Right hindlimb (tissue), 1 donor: Measurements from ENCODE around the gene CRKL.
"Not testable (repeated sequence)": the region's sequence is repeated elsewhere in the genome, so short reads cannot be mapped to it uniquely, and the experiment has no call there.

ENCODE experiments used
- DNase-seq: peaks from one replicate; pipeline ENCODE4 v3.0.0-alpha.2; 2018

CRKL gene

DNA sequence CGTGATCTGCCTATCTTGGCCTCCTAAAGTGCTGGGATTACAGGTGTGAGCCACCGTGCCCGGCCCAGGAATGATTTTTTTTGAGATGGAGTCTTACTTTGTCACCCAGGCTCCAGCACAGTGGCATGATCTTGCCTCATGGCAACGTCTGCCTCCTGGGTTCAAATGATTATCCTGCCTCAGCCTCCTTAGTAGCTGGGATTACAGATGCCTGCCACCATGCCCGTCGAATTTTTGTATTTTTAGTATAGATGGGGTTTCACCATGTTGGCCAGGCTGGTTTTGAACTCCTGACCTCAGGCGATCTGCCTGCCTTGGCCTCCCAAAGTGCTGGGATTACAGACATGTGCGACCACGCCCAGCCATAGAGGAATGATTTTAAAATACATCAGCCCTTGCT, 17.8 kb downstream of the CRKL start:
- DNase-seq = not testable (repeated sequence)

DNA sequence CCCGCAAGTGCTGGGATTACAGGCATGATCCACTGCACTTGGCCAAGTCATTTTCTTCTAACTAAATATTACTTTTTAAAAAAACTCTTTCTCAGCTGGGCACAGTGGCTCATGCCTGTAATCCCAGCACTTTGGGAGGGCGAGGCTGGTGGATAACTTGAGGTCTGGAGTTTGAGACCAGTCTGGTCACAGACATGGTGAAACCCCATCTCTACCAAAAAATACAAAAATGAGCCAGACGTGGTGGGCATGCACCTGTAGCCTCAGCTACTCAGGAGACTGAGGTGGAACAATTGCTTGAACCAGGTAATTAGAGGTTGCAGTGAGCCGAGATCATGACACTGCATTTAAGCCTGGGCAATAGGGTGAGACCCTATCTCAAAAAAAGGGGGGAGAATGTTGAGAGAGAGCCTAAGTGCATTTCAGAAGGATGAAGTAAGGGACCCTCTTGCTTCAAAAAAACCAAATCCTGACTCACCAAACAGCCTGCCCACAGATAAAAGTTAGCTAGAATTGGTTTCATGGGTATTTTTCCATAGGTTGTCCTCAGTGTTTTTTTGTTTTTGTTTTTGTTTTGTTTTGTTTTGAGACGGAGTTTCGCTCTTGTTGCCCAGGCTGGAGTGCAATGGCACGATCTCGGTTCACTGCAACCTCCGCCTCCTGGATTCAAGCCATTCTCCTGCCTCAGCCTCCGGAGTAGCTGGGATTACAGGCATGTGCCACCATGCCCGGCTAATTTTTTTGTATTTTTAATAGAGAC, 18.8 kb downstream of the CRKL start:
- not testable (repeated sequence) for DNase-seq

DNA sequence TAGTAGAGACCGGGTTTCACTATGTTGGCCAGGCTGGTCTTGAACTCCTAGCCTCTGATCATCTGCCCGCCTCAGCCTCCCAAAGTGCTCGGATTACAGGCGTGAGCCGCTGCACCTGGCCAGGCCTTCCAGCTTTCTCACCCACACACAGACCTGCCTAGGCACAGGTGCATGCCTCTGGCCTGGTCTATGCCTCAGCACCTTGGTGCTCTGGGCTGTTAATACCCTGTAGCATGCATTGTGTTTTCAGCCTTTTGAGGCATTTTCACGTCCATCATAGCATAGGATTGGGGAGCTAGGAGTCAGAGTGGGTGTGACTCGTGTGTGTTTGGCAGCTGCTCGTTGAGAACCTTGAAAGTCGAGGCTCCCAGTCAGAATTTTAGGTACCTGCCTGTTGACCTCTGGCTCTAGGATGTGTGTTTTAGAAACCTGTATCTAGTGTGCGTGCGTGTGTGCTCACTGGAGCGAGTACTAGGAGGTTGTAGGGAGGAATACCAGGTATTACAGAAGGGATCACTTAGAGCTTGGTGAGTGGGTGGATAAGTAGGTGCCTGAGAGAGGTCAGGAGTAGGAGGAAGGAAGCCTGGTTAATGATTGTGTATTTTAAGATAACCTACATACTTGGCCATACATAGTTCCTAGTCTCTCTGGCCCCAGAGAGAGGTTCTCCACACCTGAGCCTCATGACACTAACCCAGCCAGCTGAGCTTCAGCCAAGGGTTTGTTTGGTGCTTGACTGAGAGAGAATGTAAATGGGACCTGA, 20.0 kb downstream of the CRKL start:
- DNase-seq = no peak

DNA sequence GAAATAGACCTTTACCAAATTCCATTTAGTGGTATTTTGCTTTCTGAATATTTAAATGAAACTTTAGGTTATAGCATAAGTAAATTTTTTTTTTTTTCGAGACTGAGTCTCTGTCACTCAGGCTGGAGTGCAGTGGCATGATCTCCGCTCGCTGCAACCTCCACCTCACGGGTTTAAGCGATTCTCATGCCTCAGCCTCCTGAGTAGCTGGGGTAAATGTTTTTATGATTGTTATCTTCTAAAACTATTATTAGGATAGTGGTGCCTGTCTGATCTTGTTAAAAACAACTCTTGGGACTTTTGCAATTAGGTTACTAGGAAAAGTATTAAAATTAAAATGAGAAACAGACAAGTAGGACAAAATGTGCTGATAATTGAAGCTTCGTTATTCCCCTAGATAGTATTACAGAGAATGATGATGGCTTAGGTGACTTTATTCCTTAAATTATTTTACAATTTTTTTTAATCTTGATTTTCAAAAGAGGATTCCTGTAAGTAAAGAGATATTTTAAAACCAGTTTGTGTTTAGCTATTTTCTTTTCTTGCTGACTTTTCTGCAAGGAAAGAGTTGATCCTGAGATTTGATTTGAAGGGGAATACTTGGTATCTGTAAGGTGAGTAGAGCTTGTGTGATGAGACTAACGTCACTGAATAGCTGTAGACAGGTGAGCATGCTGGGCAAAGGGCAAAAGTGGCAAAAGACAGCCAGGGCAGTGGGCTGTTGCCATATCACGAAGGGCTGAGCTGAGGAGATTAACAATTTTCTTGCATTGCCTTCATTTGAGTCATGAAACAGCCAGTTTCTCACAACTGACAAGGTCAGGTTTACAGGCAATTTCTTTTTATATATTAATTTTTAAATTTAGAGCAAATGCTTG, 20.8 kb downstream of the CRKL start:
- no peak for DNase-seq

DNA sequence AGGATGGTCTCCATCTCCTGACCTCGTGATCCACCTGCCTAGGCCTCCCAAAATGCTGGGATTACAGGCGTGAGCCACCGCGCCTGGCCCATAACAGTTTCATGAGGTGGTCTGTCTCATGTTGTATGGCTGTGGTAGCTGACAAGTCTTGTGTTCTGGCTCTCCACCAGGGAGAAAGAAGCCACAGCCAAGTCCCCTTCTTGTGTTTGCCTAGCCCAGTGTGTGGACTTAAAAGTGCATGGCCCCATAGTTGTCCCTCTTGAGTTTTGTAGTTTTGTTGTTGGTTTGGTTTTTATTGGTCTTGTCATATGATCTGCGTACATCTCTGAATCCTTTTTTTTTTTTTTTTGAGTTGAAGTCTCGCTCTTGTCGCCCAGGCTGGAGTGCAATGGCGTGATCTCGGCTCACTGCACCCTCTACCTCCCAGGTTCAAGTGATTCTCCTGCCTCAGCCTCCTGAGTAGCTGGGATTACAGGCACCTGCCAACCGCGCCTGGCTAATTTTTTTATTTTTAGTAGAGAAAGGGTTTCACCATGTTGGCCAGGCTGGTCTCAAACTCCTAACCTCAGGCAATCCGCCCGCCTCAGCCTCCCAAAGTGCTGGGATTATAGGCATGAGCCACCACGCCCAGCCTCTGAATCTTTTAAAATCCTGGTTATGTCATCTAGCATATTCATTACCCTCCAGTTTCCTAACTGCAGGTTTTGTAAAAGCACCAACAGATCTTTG, 22.4 kb downstream of the CRKL start:
- DNase-seq = not testable (repeated sequence)

DNA sequence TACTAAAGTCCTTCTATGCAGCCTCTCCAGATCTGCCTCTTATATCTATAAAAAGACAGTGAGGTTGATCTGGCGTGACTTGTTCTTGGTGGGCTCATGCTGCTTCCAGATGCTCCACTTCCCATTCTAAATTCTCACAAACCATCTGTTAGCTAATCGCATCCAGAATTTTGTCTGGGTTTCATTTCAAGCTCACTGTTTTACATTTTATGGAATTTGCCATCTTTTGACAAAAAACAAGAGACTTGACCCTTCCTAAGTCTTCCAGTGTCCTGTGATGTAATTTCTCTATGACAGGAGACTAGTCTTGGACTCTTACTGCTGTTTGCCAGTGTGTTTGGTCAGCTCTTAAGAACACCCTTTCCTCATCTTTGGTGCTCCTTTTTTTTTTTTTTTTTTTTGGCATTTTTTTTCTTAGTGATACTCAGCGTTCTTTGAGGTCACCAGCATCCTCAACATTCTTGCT, 23.0 kb downstream of the CRKL start:
- no peak for DNase-seq

DNA sequence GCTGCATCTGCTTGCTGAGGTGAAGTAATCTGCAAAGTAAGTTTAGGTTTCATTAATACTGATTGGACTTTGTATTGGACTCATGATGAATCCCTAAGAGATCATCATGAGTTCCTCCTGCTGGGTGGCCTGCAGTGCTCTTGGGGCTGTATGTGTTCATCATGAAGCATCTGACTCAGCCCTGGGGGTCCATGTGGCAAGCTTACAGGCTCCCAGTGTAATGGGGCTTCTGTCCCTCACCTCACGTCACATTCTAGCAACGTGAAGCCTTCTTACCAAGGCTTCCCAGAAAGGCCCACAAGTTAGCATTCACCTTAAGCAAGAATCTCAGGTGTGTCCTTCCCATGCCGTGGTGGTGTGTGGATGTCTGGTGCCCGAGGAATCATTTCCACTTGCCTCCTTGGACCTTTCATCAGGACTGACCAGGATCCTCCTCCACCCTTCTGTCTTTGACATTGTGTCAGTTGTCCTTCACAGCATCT, 23.7 kb downstream of the CRKL start:
- no peak for DNase-seq

DNA sequence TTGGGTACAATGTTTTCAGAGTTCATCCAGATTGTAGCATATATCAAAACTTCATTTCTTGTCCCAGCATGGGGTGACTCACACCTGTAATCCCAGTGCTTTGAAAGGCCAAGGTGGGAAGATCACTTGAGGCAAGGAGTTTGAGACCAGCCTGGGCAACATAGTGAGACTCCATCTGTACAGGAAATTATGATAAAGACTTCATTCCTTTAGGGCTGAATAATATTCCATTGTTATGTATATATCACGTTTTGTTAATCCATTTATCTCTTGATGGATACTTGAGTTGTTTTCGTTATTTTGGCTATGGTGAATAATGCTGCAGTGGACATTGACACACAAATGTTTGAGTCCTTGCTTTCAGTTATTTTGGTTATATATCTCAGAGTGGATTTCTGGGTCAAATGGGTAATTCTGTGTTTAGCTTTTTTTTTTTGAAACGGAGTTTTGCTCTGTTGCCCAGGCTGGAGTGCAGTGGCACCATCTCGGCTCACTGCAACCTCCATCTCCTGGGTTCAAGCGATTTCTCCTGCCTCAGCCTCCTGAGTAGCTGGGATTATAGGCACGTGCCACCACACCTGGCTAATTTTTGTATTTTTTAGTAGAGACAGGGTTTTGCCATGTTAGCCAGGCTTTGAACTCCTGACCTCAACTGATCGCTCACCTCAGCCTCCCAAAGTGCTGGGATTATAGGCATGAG, 25.1 kb downstream of the CRKL start:
- not testable (repeated sequence) for DNase-seq

DNA sequence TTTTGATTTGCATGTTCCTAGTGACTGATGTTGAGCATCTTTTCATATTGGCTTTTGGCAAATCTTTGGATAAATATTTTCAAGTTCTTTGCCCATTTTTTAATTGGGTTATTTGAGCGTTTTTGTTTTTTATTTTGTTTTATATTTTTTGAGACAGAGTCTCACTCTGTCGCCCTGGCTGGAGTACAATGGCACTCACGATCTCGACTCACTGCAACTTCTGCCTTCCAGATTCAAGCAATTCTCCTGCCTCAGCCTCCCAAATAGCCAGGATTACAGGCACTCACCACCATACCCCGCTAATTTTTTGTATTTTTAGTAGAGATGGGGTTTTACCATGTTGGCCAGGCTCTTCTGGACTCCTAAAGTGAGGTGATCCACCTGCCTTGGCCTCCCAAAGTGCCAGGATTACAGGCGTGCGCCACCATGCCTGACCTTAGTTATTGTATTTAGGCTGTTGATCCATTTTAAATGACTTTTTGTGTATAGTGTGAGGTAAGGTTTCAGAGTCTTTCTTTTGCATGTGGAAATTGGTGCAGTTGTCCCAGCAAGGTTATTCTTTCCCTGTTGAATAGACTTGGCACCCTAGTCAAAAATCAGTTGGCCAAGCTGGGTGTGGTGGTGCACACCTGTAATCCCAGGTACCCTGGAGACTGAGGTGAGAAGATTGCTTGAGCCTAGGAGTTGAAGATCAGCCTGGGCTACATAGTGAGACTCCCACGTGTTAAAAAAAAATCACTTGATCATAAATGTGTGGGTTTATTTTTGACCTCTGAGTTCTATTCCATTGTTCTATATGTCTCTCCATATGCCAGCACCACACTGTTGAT, 26.1 kb downstream of the CRKL start:
- DNase-seq = no peak

DNA sequence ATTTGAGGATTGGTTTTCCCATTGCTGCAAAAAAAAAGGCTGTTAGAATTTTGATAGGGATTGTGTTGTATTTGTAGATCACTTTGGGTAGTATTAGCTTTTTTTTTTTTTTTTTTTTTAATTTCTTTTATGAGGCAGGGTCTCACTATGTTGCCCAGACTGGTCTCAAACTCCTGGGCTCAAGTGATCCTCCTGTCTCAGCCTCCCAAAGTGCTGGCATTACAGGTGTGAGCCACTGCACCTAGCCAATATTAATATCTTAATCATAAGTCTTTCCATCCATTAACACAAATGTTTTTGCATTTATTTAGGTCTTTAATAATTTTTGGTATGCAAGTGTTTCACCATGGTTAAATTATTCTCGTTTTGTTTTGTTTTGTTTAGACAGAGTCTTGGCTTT, 26.8 kb downstream of the CRKL start:
- no peak for DNase-seq

DNA sequence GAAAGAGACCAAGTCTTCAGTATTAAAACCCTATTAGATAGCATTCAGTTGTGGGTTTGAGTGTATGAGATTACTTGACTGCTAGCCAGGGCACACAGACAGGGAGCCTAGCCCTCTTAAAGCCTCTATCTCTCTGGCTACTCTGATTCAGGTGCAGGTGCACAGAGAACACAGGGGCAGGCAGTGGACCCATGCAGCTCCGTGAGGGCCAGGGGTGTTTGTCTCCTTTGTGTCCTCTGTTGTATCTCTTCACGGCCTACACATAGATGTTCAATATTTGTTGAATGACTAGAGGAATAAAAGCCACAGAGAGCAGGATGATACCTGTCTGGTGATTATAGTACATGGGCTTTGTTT, 28.3 kb downstream of the CRKL start:
- no peak for DNase-seq

DNA sequence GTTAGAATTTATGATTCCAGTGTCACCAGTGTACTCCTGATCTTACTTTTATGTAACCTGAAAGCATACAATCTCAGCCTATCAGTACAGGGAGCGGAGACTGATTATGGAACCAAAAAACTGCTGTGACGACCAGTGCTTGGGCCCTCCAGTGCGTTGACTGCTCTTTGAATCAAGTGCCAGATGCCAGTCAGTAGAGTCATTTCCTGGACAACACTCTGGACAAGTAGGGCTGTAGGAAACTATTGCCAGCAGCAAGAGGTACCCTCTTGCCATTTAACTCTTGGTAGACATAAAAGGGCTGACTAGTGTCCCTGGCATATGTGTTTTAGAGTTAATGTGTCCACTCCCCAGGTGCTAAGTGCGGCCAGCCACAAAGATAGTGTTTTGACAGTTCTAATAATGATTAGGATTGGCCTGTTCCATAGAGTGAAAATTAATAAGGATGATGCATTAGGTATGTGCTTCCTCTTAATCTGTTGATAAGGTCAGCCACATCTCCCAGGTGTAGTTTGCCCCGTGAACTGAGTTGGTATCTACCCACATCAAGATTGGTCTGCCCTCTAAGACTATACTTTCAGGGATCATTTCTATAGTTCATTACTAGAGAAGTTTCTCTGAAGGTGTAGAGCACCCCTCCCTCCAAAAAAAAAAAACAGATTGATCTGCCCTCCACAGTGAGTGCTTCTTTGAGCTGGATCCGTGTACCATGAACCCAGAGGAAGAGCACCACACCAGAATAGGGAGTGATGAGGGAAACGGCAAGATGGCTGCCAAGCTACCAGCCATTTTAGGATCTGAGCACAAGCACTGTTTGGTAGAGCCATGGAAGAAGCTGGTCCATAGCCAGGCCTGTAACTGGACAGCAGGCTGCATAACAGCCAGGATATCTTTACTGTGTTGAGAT, 29.1 kb downstream of the CRKL start:
- no peak for DNase-seq

DNA sequence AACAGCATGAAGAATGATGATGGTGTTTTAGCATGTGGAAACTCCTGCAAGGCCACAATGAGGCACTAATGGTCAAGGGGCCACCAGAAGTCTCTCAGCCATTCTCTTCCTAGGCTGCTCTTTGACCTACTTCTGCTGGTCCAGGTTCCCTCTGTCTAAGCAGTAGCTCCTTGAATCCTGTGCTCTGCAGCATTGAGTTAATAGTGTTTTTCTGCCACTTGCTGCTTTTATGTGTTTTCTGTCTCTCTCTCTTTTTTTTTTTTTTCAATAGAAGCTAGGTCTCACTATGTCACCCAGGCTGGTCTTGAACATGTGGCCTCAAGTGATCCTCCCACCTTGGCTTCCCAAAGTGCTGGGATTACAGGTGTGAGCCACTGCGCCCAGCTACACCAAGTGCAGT, 29.8 kb downstream of the CRKL start:
- no peak for DNase-seq

DNA sequence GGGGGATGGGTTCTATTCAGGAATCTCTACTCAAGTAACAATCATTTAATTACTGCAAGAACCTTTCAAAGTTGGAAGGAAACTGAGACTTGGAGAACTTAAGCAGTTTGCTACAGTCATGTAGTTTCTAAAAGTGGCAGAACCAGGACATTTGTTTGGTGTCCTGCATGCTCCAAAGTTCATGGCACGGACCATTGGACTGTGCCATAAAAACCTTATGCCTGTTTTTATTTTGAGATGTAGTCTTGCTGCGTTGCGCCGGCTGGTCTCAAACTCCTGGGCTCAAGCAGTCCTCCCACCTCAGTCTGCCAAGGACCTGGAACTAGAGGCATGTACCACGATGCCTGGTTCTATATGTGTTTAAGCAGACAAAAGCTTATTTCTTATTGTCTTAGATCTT, 31.2 kb downstream of the CRKL start:
- no peak for DNase-seq

DNA sequence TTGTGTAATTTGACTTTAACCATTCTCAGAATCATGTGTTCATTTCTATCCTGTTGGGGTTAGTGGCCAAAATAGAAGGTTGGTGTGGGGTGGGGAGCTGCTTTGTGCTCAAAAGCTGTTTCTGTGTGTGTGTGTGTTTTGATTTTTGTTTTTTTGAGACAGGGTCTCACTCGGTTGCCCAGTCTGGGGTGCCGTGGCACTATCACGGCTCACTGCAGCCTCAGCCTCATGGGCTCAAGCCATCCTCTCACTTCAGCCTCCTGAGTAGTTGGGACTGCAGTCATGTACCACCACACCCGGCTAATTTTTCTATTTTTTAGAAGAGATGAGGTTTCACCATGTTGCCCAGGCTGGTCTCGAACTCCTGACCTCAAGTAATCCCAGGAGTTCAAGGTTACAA, 31.8 kb downstream of the CRKL start:
- DNase-seq = no peak

DNA sequence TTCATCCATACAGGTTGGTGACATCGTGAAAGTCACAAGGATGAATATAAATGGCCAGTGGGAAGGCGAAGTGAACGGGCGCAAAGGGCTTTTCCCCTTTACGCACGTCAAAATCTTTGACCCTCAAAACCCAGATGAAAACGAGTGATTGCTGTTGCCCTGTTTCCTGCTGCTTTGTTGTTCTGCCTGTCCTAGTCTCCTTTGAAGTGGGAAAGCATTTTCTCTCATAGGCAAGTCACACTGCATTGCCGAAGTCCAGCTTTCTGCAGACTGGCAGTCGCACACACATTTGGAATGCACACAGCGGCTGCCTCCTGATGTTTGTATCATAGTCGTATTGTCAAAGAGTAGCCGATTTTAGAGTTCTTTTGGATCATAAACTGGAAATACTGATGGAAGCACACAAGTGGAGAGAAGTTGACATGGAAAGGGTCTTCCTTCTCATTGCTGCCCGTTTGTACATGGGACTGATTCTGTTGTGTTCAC, 32.5 kb downstream of the CRKL start:
- no peak for DNase-seq

DNA sequence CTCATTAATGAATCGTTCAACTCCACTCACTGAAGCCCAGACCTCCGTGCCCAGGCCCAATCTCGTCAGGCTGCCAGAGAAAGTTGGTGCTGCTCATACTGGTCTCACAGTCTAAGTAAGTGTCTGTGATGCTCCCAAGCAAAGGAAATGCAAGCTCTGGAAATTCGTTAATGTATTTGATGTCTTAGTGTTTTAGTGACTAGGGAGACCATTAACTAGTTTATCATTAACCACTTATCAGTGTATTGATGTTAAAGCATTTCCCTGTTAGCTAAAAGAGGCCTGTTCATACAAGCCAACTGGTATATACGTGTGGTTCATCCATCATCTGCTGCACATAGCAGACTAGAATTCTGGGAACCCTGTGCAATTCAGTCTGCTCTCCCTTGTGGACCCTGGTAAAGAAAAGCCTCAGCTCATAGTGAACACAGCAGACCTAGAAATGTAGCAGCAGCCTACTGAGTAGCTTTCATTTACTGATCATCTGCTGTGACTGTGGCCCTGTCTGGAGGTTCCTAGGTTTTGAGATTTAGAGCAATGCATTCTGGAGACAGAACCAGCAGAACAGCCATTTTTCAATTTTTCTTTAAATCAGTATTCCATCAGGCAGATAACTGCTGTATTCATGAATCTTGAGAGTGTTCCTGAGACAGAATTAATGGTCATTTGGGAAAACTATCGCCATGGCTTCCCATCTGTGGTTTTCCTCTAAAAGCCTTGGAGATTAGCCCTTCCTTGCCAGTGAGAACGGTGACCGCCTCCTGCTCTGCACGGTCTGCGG, 34.1 kb downstream of the CRKL start:
- no peak for DNase-seq

DNA sequence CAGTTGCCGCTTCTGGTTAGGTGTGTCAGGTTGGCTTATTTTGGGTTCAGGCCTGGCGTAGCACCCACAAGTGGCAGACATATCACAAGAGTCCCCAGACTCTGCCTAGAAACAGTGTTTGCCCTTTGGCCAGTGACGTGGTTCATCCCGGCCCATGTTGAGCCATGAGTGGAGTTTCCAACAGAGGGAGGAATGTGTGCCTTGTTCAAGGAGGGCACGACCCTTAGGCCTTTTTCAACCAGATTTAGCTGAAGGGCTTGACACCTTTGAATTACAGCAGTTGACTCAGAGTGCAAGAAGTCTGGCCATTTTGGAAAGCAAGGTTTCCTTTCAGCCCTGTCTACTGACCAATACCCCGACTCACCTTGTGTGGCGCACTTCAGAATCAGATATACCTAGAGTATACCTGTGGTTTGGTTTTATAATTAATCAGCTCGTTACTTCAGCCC, 34.7 kb downstream of the CRKL start:
- DNase-seq = no peak
